Measurements from ENCODE around the gene SATB2.

The SATB2 gene

DNA sequence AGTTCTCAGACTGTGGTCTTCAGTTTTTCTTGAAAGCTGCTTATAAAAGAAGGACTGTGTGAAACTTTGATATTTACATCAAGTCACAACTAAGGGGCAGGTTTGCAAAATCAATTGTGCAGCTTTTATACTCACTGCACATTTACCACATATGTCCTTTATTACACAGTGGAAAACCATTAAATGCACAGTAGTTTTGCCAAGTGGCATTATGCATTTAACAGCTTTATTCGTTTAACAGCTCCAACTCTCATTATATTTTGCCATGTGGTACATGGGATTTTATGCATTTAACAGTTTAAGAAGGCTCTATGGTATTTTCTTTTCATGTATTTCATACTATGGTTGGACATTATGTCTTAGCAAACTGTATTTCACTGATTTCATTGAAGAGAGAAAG lies 135.6 kb downstream of the SATB2 start:
- DNase-seq (ENCODE audit: low spot score), result no peak

GRCh38 chr2:199317646-199318045 lies 140.1 kb downstream of the SATB2 start:
- no peak for DNase-seq (ENCODE audit: low spot score)

GRCh38 chr2:199316851-199317250 lies 140.9 kb downstream of the SATB2 start:
- DNase-seq (ENCODE audit: low spot score), result no peak

- DNase-seq (ENCODE audit: low spot score), result peak; percentile 10
Observed at GRCh38 chr2:199315299-199316179, 142.2 kb downstream of the SATB2 start.

- no peak for DNase-seq (ENCODE audit: low spot score)
Observed at GRCh38 chr2:199312931-199313330, 144.8 kb downstream of the SATB2 start.

DNA sequence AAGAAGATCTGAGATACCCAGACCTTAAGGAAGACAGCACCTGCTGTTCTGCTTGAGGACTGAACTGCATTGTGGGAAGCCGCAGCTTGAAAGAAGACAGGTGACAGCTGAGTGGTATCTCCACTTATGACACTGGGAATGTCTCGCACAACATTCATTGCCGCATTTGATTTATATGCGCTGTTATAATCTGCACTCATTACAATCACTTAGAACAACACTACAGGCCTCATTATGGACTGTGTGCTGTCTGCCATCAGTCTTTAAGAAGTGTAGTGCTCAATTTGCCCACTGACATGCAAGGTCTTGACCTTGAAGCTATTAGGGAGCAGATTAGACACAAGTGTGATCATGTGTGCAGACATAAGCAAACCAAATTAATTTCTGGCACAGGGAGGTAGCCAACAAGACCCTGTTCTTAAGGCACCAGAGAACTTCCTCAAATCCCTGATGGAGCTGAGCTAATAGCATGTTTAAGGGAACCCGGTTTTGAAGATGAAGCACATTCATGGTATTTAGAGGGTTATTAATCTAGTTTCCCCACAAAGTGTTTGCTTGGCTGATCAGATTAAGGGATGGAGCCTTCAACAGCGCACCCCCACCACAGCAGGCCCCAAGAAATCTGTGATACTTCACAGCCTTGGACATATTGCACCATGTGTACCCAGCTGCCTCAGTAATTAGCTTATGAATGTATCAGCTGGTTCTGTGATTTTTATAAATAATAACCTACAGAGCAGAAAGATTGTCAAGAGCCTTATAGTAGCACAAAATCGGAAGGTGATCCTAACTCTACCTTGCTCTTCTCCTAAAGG lies 146.8 kb downstream of the SATB2 start:
- no peak for DNase-seq (ENCODE audit: low spot score)

DNA sequence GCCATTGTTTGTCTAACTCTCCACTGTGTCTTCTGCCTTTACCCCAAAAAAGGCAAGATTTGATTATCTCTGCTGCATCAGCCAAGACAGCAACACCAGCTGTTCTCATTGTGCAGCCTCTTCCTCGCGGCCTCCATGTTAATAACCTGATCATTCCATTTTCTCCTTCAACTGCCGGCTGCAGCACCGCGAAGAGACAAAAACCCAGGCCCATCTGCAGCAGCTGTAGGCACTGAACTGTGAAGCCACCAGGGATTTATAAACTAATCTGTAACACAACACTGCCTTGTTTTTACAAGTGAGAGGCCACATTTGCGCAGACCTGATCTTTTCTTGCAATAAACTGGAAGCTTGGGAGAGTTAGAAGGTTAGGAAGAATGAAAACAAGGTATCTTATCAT lies 147.8 kb downstream of the SATB2 start:
- no peak for DNase-seq (ENCODE audit: low spot score)

- DNase-seq (ENCODE audit: low spot score), result no peak
Observed at GRCh38 chr2:199309411-199309810, 148.3 kb downstream of the SATB2 start.

DNA sequence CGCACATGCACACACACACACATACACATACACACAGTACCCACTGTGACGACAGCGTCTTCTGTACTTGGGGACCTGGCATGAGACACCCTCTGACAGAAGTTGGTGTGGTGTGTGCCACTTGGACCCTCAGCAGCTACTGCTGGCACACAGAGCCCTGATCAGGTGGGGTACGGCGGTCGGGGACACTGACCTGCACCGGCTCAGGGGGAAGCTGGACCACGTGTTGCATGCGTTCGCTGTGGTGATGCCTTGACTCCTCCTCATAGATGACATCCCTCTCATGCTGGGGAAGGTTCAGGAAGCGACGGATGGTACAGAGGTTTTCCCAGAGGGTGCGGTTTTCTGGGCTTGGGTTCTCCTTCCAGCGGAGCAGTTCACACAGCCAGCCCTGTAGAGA lies 149.2 kb downstream of the SATB2 start:
- no peak for DNase-seq (ENCODE audit: low spot score)

DNA sequence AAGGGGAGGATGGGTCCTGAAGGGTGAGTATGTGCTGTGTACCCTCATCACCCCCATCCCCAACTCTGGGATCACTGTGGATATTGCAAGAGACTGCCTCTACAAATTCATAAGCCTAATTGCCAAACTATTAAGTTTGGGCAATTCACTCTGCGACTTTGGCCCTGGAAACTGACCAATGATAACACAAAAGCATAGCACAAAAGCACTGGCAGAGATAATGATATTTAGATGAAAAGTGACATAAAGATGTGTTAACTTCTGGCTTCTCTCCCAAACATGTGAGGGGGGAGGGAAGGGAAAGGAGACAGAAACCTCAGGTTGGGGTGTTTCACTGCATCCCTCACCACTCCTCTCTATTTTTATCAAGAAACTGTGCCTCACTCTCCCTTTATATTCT lies 150.3 kb downstream of the SATB2 start:
- no peak for DNase-seq (ENCODE audit: low spot score)

GRCh38 chr2:199306116-199306515 lies 151.6 kb downstream of the SATB2 start:
- DNase-seq (ENCODE audit: low spot score), result no peak

GRCh38 chr2:199303728-199304177 lies 154.0 kb downstream of the SATB2 start:
- DNase-seq (ENCODE audit: low spot score), result peak; percentile 88

- peak; percentile 23 for DNase-seq (ENCODE audit: low spot score)
Observed at GRCh38 chr2:199302851-199303250, 154.9 kb downstream of the SATB2 start.

DNA sequence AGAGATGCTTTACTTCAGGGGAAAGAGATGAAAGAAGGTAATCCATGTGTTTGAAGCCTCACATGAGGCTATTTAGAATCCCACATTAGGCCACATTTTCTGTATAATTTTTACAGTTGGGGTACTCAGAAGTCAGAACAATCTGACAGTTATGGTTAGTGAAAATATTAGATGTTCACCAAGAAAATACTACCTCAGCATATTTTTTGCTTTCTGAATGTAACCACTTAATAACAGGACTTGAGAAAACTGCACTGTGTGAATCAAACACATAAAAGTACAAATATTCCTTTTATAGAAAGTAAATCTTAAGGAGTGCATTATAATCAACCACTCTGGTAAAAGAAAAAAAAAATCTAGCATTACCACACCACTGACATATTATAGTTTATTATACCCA lies 169.3 kb downstream of the SATB2 start:
- DNase-seq (ENCODE audit: low spot score), result no peak

GRCh38 chr2:199282309-199282708 lies 175.4 kb downstream of the SATB2 start:
- DNase-seq (ENCODE audit: low spot score), result no peak

- DNase-seq (ENCODE audit: low spot score), result no peak
Observed at GRCh38 chr2:199279146-199279545, 178.6 kb downstream of the SATB2 start.

DNA sequence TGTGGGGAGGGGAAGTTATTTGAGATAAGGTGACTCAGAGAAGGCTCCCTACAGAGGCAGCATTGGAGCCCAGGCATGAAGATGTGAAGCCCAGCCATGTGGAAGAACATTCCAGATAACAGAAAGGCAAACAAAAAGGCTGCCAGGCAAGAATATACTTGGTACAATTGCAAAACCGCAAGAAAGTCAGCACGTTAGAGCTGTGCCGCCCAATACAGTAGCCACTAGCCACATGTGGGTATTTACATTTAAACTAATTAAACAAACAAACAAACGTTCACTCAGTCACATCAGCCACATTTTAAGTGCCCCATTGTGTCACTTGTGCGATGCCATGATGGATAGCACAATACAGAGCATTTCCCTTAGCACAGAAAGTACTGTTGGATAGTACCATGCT lies 179.6 kb downstream of the SATB2 start:
- DNase-seq (ENCODE audit: low spot score), result no peak

GRCh38 chr2:199273042-199273511 lies 184.7 kb downstream of the SATB2 start:
- DNase-seq (ENCODE audit: low spot score), result peak; percentile 57

DNA sequence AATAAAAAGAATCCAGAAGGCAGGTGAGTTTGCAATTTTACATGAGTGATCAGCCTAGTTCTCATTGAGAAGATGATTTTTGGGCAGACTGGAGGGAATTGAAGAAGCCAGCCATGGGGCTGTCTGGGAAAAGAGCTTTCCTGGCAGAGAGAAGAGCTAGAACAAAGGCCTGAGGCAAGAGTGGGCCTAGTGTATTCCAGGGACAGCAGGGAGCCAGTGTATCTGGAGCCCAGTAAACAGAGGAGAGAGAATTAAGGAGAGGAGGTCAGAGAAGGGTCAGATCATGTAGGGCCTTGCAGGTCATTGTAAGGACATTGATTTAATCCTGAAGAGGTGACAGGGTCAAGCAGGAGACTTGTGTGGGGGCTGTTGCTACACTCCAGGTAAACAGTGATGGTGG lies 195.8 kb downstream of the SATB2 start:
- no peak for DNase-seq (ENCODE audit: low spot score)

DNA sequence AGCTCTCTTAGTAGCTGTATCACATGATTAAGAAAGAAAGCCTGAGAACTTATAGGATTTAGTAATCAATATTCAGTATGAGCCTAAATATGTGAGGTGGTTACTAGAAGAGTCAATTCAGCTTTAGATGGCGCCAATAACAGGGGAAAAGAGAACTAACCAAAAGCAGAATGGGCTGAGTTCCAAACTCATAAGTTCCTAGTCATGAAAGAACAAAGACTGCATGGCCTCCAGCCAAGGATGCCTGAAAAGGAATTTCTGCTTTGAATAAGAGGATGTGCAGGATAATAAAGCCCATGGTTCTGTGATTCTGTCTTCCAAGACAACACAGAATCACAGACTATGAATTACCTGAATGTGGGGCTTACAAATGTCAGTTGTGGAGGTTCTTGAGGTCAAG lies 196.5 kb downstream of the SATB2 start:
- DNase-seq (ENCODE audit: low spot score), result peak; percentile 61

DNA sequence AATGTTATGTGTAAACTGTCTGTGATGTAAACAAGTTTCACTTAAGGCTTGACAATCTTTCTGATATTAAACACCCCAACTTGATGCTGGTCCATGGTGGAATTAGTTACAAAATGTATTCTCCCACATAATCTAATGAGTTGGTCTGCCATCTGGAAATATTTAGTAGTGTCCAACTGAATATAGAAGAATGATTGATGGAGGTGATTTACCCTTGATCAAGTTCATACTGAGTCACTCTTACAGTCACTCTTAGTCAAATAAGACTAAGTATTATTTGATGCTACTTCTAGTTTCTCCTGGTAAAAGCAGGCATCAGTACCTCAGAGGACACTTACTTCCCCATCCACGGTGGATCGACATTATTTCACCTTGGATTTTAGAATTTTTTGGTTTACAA lies 198.1 kb downstream of the SATB2 start:
- no peak for DNase-seq (ENCODE audit: low spot score)

GRCh38 chr2:199258291-199258690 lies 199.4 kb downstream of the SATB2 start:
- DNase-seq (ENCODE audit: low spot score), result peak; percentile 34

Measured in GM03348 (cell line).